B cell (primary cell): ENCODE measurements around the gene TMC7. TPM values are rescaled to one million over a fixed set of nuclear protein-coding genes. Genes with fewer than 3 reads are reported as not detected.
A peak's percentile ranks its signal among the peaks of the same experiment; 100 is the strongest.

Source experiments
- ATAC-seq: fragments of 200-7000 bp; cut with Tn5 transposase; one replicate; pipeline ENCODE4 v1.10.0; 2021; ENCODE audit warnings: low read depth, mild to moderate bottlenecking, moderate number of reproducible peaks, moderate library complexity
- CTCF ChIA-PET: fragments of 350-600 bp; sonication (Branson Sonifier 250); formaldehyde crosslinking; loops from one replicate; lab custom pipeline; 2021; ENCODE audit warnings: antibody characterized with exemption, inconsistent platforms; lab: Charles Lee
- POLR2A ChIA-PET: fragments of 350-600 bp; sonication (Branson Sonifier 250); formaldehyde crosslinking; loops from one replicate; lab custom pipeline; 2021; ENCODE audit warnings: antibody characterized with exemption; lab: Charles Lee
- DNase-seq: peaks from one replicate; pipeline ENCODE4 v3.0.0; 2013
- H2AFZ ChIP-seq: 2 replicates; pipeline ENCODE4 v1.6.1; 2012; ENCODE audit warnings: mild to moderate bottlenecking, low read depth, low read length; ENCODE audit not compliant: insufficient read depth, poor library complexity, severe bottlenecking
- H3K27ac ChIP-seq, 2 donors: 1 replicate in 1 of 2; 2 replicates in 1 of 2; pipeline ENCODE4 v1.5.1; 2012 to 2013; ENCODE audit warnings: low read length in 2 of 2, mild to moderate bottlenecking in 2 of 2, moderate library complexity in 1 of 2
- H3K27me3 ChIP-seq, 4 experiments: fragments of 200-600 bp in 1 of 4; sonication (generic) in 1 of 4; replicated peaks in 1 of 4; 1 replicate in 2 of 4; 2 replicates in 2 of 4; pipeline versions ENCODE4 v1.6.1 to v1.7.0; 2013 to 2016; ENCODE audit warnings: low read length in 3 of 4, mild to moderate bottlenecking in 2 of 4, mixed read lengths in 1 of 4, moderate library complexity in 1 of 4; ENCODE audit not compliant: insufficient read depth in 4 of 4, control insufficient read depth in 3 of 4; ENCODE audit errors: control extremely low read depth in 1 of 4
- H3K36me3 ChIP-seq, 2 experiments: replicated peaks in 1 of 2; 1 replicate in 1 of 2; 2 replicates in 1 of 2; pipeline versions ENCODE4 v1.6.1 to v1.7.1; 2013; ENCODE audit warnings: low read length in 1 of 2; ENCODE audit not compliant: insufficient read depth in 2 of 2, control insufficient read depth in 1 of 2; ENCODE audit errors: control extremely low read depth in 1 of 2, extremely low read depth in 1 of 2
- H3K4me1 ChIP-seq, 2 donors: fragments of 200-600 bp in 1 of 2; sonication (generic) in 1 of 2; 1 replicate in 1 of 2; 2 replicates in 1 of 2; pipeline versions ENCODE4 v1.5.1 to v1.6.1; 2013 to 2017; ENCODE audit warnings: low read length in 2 of 2; ENCODE audit not compliant: control insufficient read depth in 2 of 2, insufficient read depth in 2 of 2
- H3K4me2 ChIP-seq: replicated peaks from 2 replicates; pipeline ENCODE3; 2012; ENCODE audit warnings: mild to moderate bottlenecking, low read depth, low read length; ENCODE audit not compliant: poor library complexity, severe bottlenecking
- H3K4me3 ChIP-seq, 5 experiments: fragments of 200-600 bp in 1 of 5; sonication (generic) in 1 of 5; 1 replicate in 3 of 5; 2 replicates in 2 of 5; pipeline versions ENCODE4 v1.5.1 to v1.7.0; 2011 to 2016; ENCODE audit warnings: low read length in 4 of 5, mild to moderate bottlenecking in 4 of 5, low read depth in 2 of 5, control low read depth in 1 of 5, moderate library complexity in 1 of 5; ENCODE audit not compliant: insufficient read depth in 1 of 5; ENCODE audit errors: control extremely low read depth in 1 of 5, extremely low read depth in 1 of 5
- H3K79me2 ChIP-seq: fragments of 200-600 bp; sonication (generic); one replicate; pipeline ENCODE4 v1.6.0; 2016; ENCODE audit warnings: low read length; ENCODE audit not compliant: control insufficient read depth, insufficient read depth
- H3K9ac ChIP-seq: fragments of 200-600 bp; sonication (generic); 2 replicates; pipeline ENCODE4 v1.6.1; 2017; ENCODE audit warnings: mild to moderate bottlenecking, low read length, moderate library complexity
- H3K9me3 ChIP-seq, 3 donors: one replicate each; pipeline versions ENCODE4 v1.6.1 to v1.7.1; 2013; ENCODE audit warnings: low read length in 2 of 3; ENCODE audit not compliant: control insufficient read depth in 2 of 3, insufficient read depth in 1 of 3; ENCODE audit errors: control extremely low read depth in 1 of 3
- H4K20me1 ChIP-seq: 2 replicates; pipeline ENCODE4 v1.6.0; 2012; ENCODE audit warnings: mild to moderate bottlenecking, low read length; ENCODE audit not compliant: insufficient read depth, control insufficient read depth, poor library complexity, severe bottlenecking
- H3K27ac Mint-ChIP-seq: one replicate; pipeline ENCODE4 v1.8.0; 2021; ENCODE audit warnings: mixed read lengths
- H3K27me3 Mint-ChIP-seq: one replicate; pipeline ENCODE4 v1.8.0; 2021; ENCODE audit warnings: mixed read lengths
- H3K4me1 Mint-ChIP-seq: one replicate; pipeline ENCODE4 v1.8.0; 2021; ENCODE audit warnings: mixed read lengths
- H3K4me3 Mint-ChIP-seq: one replicate; pipeline ENCODE4 v1.8.0; 2021; ENCODE audit warnings: mixed read lengths
- H3K9me3 Mint-ChIP-seq: one replicate; pipeline ENCODE4 v1.8.0; 2022; ENCODE audit warnings: mixed read lengths; ENCODE audit not compliant: insufficient read depth
- CTCF ChIP-seq: fragments of 200-600 bp; IDR thresholded peaks from one replicate; pipeline ENCODE4 v1.8.0; 2022; ENCODE audit warnings: antibody characterized with exemption, mild to moderate bottlenecking
- EZH2 ChIP-seq: IDR thresholded peaks from 2 replicates; pipeline ENCODE4 v1.6.1; 2012; ENCODE audit warnings: borderline replicate concordance, low read depth, mild to moderate bottlenecking, moderate library complexity, low read length; ENCODE audit not compliant: insufficient read depth, poor library complexity, severe bottlenecking
- WGBS: methylation state at CpG from one replicate; pipeline ENCODE4 v1.1.5; 2013; ENCODE audit warnings: missing lambda C conversion rate; ENCODE audit not compliant: insufficient coverage; 5-methylcytosine and 5-hydroxymethylcytosine counted together
- intact Hi-C: fragments of 100-400 bp; cut with micrococcal nuclease; formaldehyde crosslinking; loops from one replicate; pipeline ENCODE4 v1.10.0; 2022
- polyA plus RNA-seq: library from polyadenylated mRNA; depleted of rRNA; stranded (reverse); fragments of >200 nt; gene quantifications from 2 replicates; pipeline ENCODE4 v1.2.3, GENCODE V29; 2012
- total RNA-seq, 2 donors: library from RNA; stranded (reverse); fragments of 120-200 nt in 1 of 2; gene quantifications; 1 replicate in 1 of 2; 2 replicates in 1 of 2; pipeline versions ENCODE4 v1.2.3 to v1.2.4, GENCODE V29; 2013 to 2022

The TMC7 gene
- total and polyA plus RNA-seq, 2 donors (not counting 1 experiment from before 2014, with no cell fraction given): not detected

- Histone ChIP-seq H2AFZ (no peak overlapping the region), H3K27me3 (no peaks in the 10 kb centered on the region), H3K4me2 (no peak overlapping the region), H3K36me3 (peaks cover 1 to 17% of the 10 kb centered on the region in 2 experiments), H3K4me3 (no peak overlapping the region), H3K9ac (no peak overlapping the region), H3K4me1 (peaks cover 8 to 10% of the 10 kb centered on the region in 2 donors), H3K27ac (no peak overlapping the region), H3K9me3 (no peaks in the 10 kb centered on the region), H4K20me1 (no peaks in the 10 kb centered on the region), H3K79me2 (peaks cover 4% of the 10 kb centered on the region)
- Mint-ChIP-seq H3K4me1 (peaks cover 12% of the 10 kb centered on the region), H3K4me3 (no peak overlapping the region), H3K9me3 (no peaks in the 10 kb centered on the region), H3K27ac (no peak overlapping the region), H3K27me3 (no peaks in the 10 kb centered on the region)
- DNase-seq (peak; percentile 65), ATAC-seq (no peak)
- 83% methylated on average over 16 of the region's 21 CpGs for WGBS
- no peak for TF ChIP-seq EZH2
- TF ChIP-seq CTCF: peak; percentile 70
- POLR2A ChIA-PET: no interaction called here
- CTCF ChIA-PET: interaction anchor here (1.1 kb wide), 1 partner anchor 835 kb away, joined by 4 read pairs; no protein-coding TSS in a partner anchor
- intact Hi-C loops: no loop called here
Observed at GRCh38 chr16:19071811-19072777, 88.4 kb downstream of the TMC7 start.

GRCh38 chr16:19073344-19073743, 89.6 kb downstream of the TMC7 start:
- Histone ChIP-seq H4K20me1 (no peaks in the 10 kb centered on the region), H3K27me3 (no peaks in the 10 kb centered on the region), H2AFZ (no peak overlapping the region), H3K4me3 (no peak overlapping the region), H3K27ac (no peak overlapping the region), H3K79me2 (peaks cover 4% of the 10 kb centered on the region), H3K4me1 (peaks cover 4 to 6% of the 10 kb centered on the region in 2 donors), H3K9ac (no peak overlapping the region), H3K4me2 (no peak overlapping the region), H3K36me3 (peaks cover 3 to 23% of the 10 kb centered on the region in 2 experiments), H3K9me3 (no peaks in the 10 kb centered on the region)
- intact Hi-C loops: no loop called here
- no peaks in the 10 kb centered on the region for H3K27me3 Mint-ChIP-seq
- ChIA-PET CTCF (no interaction called here), POLR2A (no interaction called here)
- H3K4me1 Mint-ChIP-seq: peaks cover 3% of the 10 kb centered on the region
- no peak for DNase-seq
- TF ChIP-seq CTCF (no peak), EZH2 (no peak)
- H3K9me3 Mint-ChIP-seq: no peaks in the 10 kb centered on the region
- no peak overlapping the region for H3K4me3 Mint-ChIP-seq
- no peak for ATAC-seq
- 100% methylated on average over 2 of the region's 3 CpGs for WGBS
- no peak overlapping the region for H3K27ac Mint-ChIP-seq
